CD4-positive, alpha-beta T cell treated with Interferon alpha-2 for 1 hour (primary cell): Measurements from ENCODE around the gene TSPAN2.

Experiments used
- DNase-seq, 2 donors: peaks; one replicate each; pipeline ENCODE4 v3.0.0-alpha.2; 2020 to 2022

Gene TSPAN2

GRCh38 chr1:115089420-115090185, at the start of gene TSPAN2:
TSPAN2 (minus strand) TSS chr1:115089503; CDS start chr1:115089432, 71 bp downstream.
- peak; percentile 54 to 77 for DNase-seq

- peak; percentile 41 to 56 for DNase-seq
Measured at GRCh38 chr1:115138973-115139372, 49.7 kb upstream of the TSPAN2 start.

GRCh38 chr1:115138271-115138670, 49.0 kb upstream of the TSPAN2 start:
- DNase-seq = no peak

GRCh38 chr1:115137191-115137590, 47.9 kb upstream of the TSPAN2 start:
- no peak for DNase-seq

GRCh38 chr1:115136706-115137105, 47.4 kb upstream of the TSPAN2 start:
- no peak for DNase-seq

- no peak for DNase-seq
Measured at GRCh38 chr1:115136106-115136505, 46.8 kb upstream of the TSPAN2 start.

- no peak for DNase-seq
Measured at GRCh38 chr1:115135681-115136080, 46.4 kb upstream of the TSPAN2 start.

- no peak for DNase-seq
Measured at GRCh38 chr1:115134850-115135480, 45.7 kb upstream of the TSPAN2 start.

GRCh38 chr1:115134231-115134630, 44.9 kb upstream of the TSPAN2 start:
- DNase-seq = no peak

- DNase-seq = no peak
Measured at GRCh38 chr1:115133440-115133839, 44.1 kb upstream of the TSPAN2 start.

- no peak for DNase-seq
Measured at GRCh38 chr1:115130786-115131185, 41.5 kb upstream of the TSPAN2 start.

- DNase-seq = no peak
Measured at GRCh38 chr1:115129071-115129640, 39.9 kb upstream of the TSPAN2 start.

GRCh38 chr1:115127539-115127938, 38.2 kb upstream of the TSPAN2 start:
- DNase-seq = no peak

GRCh38 chr1:115126516-115126915, 37.2 kb upstream of the TSPAN2 start:
- no peak for DNase-seq

GRCh38 chr1:115123116-115123515, 33.8 kb upstream of the TSPAN2 start:
- DNase-seq = no peak

GRCh38 chr1:115121793-115122192, 32.5 kb upstream of the TSPAN2 start:
- no peak for DNase-seq

GRCh38 chr1:115120296-115120695, 31.0 kb upstream of the TSPAN2 start:
- DNase-seq = no peak

GRCh38 chr1:115118611-115119010, 29.3 kb upstream of the TSPAN2 start:
- DNase-seq = no peak

- no peak for DNase-seq
Measured at GRCh38 chr1:115118086-115118485, 28.8 kb upstream of the TSPAN2 start.

GRCh38 chr1:115117298-115117697, 28.0 kb upstream of the TSPAN2 start:
- no peak for DNase-seq

GRCh38 chr1:115116512-115116911, 27.2 kb upstream of the TSPAN2 start:
- no peak for DNase-seq

- DNase-seq = no peak
Measured at GRCh38 chr1:115115521-115116161, 26.3 kb upstream of the TSPAN2 start.

- DNase-seq = no peak
Measured at GRCh38 chr1:115114308-115114707, 25.0 kb upstream of the TSPAN2 start.

GRCh38 chr1:115113766-115114165, 24.5 kb upstream of the TSPAN2 start:
- DNase-seq = no peak
